ENCODE data around the gene TCF4.

TCF4 gene

GRCh38 chr18:55354795-55355194 lies 233.2 kb downstream of the TCF4 start:
- no peak for DNase-seq (ENCODE audit: low read depth in 4 of 4, low spot score in 1 of 4)

GRCh38 chr18:55353806-55354205 lies 234.2 kb downstream of the TCF4 start:
- no peak for DNase-seq (ENCODE audit: low read depth in 4 of 4, low spot score in 1 of 4)

GRCh38 chr18:55353391-55353790 lies 234.6 kb downstream of the TCF4 start:
- no peak for DNase-seq (ENCODE audit: low read depth in 4 of 4, low spot score in 1 of 4)

- DNase-seq (ENCODE audit: low read depth in 4 of 4, low spot score in 1 of 4), result no peak
Measured at GRCh38 chr18:55351980-55352714, 235.8 kb downstream of the TCF4 start.

GRCh38 chr18:55351241-55351691 lies 236.7 kb downstream of the TCF4 start:
- no peak for DNase-seq (ENCODE audit: low read depth in 4 of 4, low spot score in 1 of 4)

GRCh38 chr18:55349685-55350084 lies 238.3 kb downstream of the TCF4 start:
- DNase-seq (ENCODE audit: low read depth in 4 of 4, low spot score in 1 of 4), result no peak

- no peak for DNase-seq (ENCODE audit: low read depth in 4 of 4, low spot score in 1 of 4)
Measured at GRCh38 chr18:55346961-55347740, 240.8 kb downstream of the TCF4 start.

GRCh38 chr18:55346387-55346786 lies 241.6 kb downstream of the TCF4 start:
- DNase-seq (ENCODE audit: low read depth in 4 of 4, low spot score in 1 of 4), result no peak

GRCh38 chr18:55345103-55345950 lies 242.7 kb downstream of the TCF4 start:
- DNase-seq (ENCODE audit: low read depth in 4 of 4, low spot score in 1 of 4), result no peak

- DNase-seq (ENCODE audit: low read depth in 4 of 4, low spot score in 1 of 4), result no peak
Measured at GRCh38 chr18:55343396-55344073, 244.5 kb downstream of the TCF4 start.

- DNase-seq (ENCODE audit: low read depth in 4 of 4, low spot score in 1 of 4), result no peak
Measured at GRCh38 chr18:55340998-55341397, 247.0 kb downstream of the TCF4 start.

GRCh38 chr18:55339990-55340389 lies 248.0 kb downstream of the TCF4 start:
- DNase-seq (ENCODE audit: low read depth in 4 of 4, low spot score in 1 of 4), result no peak

GRCh38 chr18:55338978-55339650 lies 248.9 kb downstream of the TCF4 start:
- no peak for DNase-seq (ENCODE audit: low read depth in 4 of 4, low spot score in 1 of 4)

GRCh38 chr18:55337908-55338521 lies 250.0 kb downstream of the TCF4 start:
- DNase-seq (ENCODE audit: low read depth in 4 of 4, low spot score in 1 of 4), result no peak

GRCh38 chr18:55337138-55337537 lies 250.9 kb downstream of the TCF4 start:
- DNase-seq (ENCODE audit: low read depth in 4 of 4, low spot score in 1 of 4), result no peak

GRCh38 chr18:55336438-55337100 lies 251.4 kb downstream of the TCF4 start:
- DNase-seq (ENCODE audit: low read depth in 4 of 4, low spot score in 1 of 4), result no peak

GRCh38 chr18:55334875-55335274 lies 253.1 kb downstream of the TCF4 start:
- DNase-seq (ENCODE audit: low read depth in 4 of 4, low spot score in 1 of 4), result no peak

- no peak for DNase-seq (ENCODE audit: low read depth in 4 of 4, low spot score in 1 of 4)
Measured at GRCh38 chr18:55331301-55331700, 256.7 kb downstream of the TCF4 start.

- DNase-seq (ENCODE audit: low read depth in 4 of 4, low spot score in 1 of 4), result no peak
Measured at GRCh38 chr18:55328301-55328700, 259.7 kb downstream of the TCF4 start.

Data from stimulated activated CD4-positive, alpha-beta T cell treated with anti-CD3 and anti-CD28 coated beads, Interleukin-1b, Interleukin-23, amount 100 ng/mL, for 24 hours (primary cell).